Loucy (cell line): Measurements from ENCODE around the gene CENPO.

Experiments
- H2AFZ ChIP-seq: fragments of 200-600 bp; sonication (generic); 2 replicates; pipeline ENCODE4 v1.6.0; 2016; ENCODE audit warnings: antibody characterized with exemption, mild to moderate bottlenecking, low read length, moderate library complexity
- H3F3A ChIP-seq: fragments of 200-600 bp; 2 replicates; pipeline ENCODE4 v1.6.0; 2016; ENCODE audit warnings: antibody characterized with exemption, low read depth, mild to moderate bottlenecking
- H3K27me3 ChIP-seq: fragments of 200-600 bp; sonication (generic); 2 replicates; pipeline ENCODE4 v1.6.1; 2014; ENCODE audit warnings: low read length, mild to moderate bottlenecking; ENCODE audit not compliant: insufficient read depth, poor library complexity, severe bottlenecking
- H3K36me3 ChIP-seq: fragments of 200-600 bp; sonication (generic); 2 replicates; pipeline ENCODE4 v1.6.1; 2016; ENCODE audit warnings: low read length; ENCODE audit not compliant: insufficient read depth
- H3K4me1 ChIP-seq: fragments of 200-600 bp; sonication (generic); 2 replicates; pipeline ENCODE4 v1.5.1; 2014; ENCODE audit warnings: low read length, mild to moderate bottlenecking; ENCODE audit not compliant: insufficient read depth, poor library complexity, severe bottlenecking
- H3K4me2 ChIP-seq: fragments of 200-600 bp; sonication (generic); 2 replicates; pipeline ENCODE4 v1.6.0; 2014; ENCODE audit warnings: antibody characterized with exemption, low read length, low read depth, mild to moderate bottlenecking; ENCODE audit not compliant: poor library complexity, severe bottlenecking
- H3K4me3 ChIP-seq: fragments of 200-600 bp; sonication (generic); 2 replicates; pipeline ENCODE4 v1.5.1; 2014; ENCODE audit warnings: low read length, mild to moderate bottlenecking, mixed read lengths; ENCODE audit not compliant: poor library complexity, severe bottlenecking
- H3K79me2 ChIP-seq: fragments of 200-600 bp; sonication (generic); 2 replicates; pipeline ENCODE4 v1.6.1; 2014; ENCODE audit warnings: low read length; ENCODE audit not compliant: insufficient read depth
- H3K9ac ChIP-seq: fragments of 200-600 bp; sonication (generic); 2 replicates; pipeline ENCODE4 v1.6.0; 2014; ENCODE audit warnings: mild to moderate bottlenecking, low read depth, low read length, moderate library complexity; ENCODE audit not compliant: poor library complexity, severe bottlenecking
- H3K9me2 ChIP-seq: fragments of 200-600 bp; sonication (generic); replicated peaks from 2 replicates; pipeline ENCODE4 v1.6.1; 2016; ENCODE audit warnings: low read depth, low read length, mixed read lengths
- H3K9me3 ChIP-seq: fragments of 200-600 bp; sonication (generic); 2 replicates; pipeline ENCODE4 v1.6.1; 2014; ENCODE audit warnings: mild to moderate bottlenecking, antibody characterized with exemption, low read length, low read depth; ENCODE audit not compliant: insufficient read depth
- H4K20me1 ChIP-seq: fragments of 200-600 bp; sonication (generic); 2 replicates; pipeline ENCODE4 v1.6.0; 2014; ENCODE audit warnings: antibody characterized with exemption, low read length, mild to moderate bottlenecking; ENCODE audit not compliant: insufficient read depth, poor library complexity, severe bottlenecking
- EZH2phosphoT487 ChIP-seq: fragments of 200-600 bp; IDR thresholded peaks from 2 replicates; pipeline ENCODE4 v1.6.1; 2018; ENCODE audit warnings: antibody characterized with exemption, mild to moderate bottlenecking, moderate library complexity, borderline replicate concordance
- TF ChIP-seq, protein P1 (sequence below): fragments of 200-600 bp; sonication (generic); conservative IDR thresholded peaks from 2 replicates; pipeline ENCODE4 v1.5.1; 2014; ENCODE audit warnings: mild to moderate bottlenecking, antibody characterized with exemption, low read length

CENPO gene

DNA sequence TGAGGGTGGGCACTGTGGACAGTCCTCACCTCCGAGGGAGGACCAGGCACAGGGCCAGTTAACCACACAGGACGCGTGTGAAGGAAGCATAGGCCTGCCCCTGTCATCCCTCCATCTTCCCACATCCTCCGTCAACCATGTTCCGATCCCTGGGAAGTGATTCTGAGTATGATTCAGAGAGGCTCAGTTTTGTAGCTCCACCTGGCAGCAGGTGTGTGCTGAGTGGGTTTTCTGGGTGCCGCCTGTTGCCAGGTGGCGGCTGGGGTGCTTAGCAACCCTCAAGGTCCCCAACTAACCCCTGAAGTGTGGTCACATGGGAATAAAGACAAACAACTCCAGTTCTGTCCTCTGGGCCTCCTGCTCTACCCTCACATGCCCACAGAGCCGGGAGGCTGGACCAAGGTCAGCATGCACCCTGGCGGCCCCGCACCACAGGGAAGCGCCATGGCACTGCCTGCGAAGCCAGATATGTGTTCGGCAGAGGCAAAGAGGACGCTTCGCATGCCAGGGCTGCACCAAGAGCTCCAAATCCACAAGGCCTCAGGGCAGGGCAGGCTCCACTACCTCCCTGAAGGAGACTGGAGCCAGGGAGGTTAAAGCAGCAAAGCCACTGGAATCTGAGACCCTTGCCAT, 66.9 kb downstream of the CENPO start:
- Histone ChIP-seq H2AFZ (no peak overlapping the region), H3K9me3 (no peaks in the 10 kb centered on the region), H4K20me1 (no peaks in the 10 kb centered on the region), H3K79me2 (peaks cover 6% of the 10 kb centered on the region), H3K4me1 (no peaks in the 10 kb centered on the region), H3K9ac (no peak overlapping the region), H3K4me2 (no peak overlapping the region), H3K36me3 (peaks cover 25% of the 10 kb centered on the region; the same call in 1 of the 2 replicates), H3K4me3 (no peak overlapping the region), H3K9me2 (no peaks in the 10 kb centered on the region), H3K27me3 (no peaks in the 10 kb centered on the region), H3F3A (no peaks in the 10 kb centered on the region)
- no peak for TF ChIP-seq EZH2phosphoT487
- TF ChIP-seq, protein P1, sequence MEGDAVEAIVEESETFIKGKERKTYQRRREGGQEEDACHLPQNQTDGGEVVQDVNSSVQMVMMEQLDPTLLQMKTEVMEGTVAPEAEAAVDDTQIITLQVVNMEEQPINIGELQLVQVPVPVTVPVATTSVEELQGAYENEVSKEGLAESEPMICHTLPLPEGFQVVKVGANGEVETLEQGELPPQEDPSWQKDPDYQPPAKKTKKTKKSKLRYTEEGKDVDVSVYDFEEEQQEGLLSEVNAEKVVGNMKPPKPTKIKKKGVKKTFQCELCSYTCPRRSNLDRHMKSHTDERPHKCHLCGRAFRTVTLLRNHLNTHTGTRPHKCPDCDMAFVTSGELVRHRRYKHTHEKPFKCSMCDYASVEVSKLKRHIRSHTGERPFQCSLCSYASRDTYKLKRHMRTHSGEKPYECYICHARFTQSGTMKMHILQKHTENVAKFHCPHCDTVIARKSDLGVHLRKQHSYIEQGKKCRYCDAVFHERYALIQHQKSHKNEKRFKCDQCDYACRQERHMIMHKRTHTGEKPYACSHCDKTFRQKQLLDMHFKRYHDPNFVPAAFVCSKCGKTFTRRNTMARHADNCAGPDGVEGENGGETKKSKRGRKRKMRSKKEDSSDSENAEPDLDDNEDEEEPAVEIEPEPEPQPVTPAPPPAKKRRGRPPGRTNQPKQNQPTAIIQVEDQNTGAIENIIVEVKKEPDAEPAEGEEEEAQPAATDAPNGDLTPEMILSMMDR: no peak

- no peak overlapping the region for H3K4me3 ChIP-seq
- H2AFZ ChIP-seq: no peak overlapping the region
- no peaks in the 10 kb centered on the region for H4K20me1 ChIP-seq
- no peaks in the 10 kb centered on the region for H3K27me3 ChIP-seq
- H3K9me3 ChIP-seq: no peaks in the 10 kb centered on the region
- no peaks in the 10 kb centered on the region for H3K4me1 ChIP-seq
- TF ChIP-seq EZH2phosphoT487: no peak
- TF ChIP-seq, protein P1: no peak
- no peaks in the 10 kb centered on the region for H3F3A ChIP-seq
- H3K4me2 ChIP-seq: no peak overlapping the region
- H3K79me2 ChIP-seq: peaks cover 6% of the 10 kb centered on the region
- no peaks in the 10 kb centered on the region for H3K9me2 ChIP-seq
- peaks cover 25% of the 10 kb centered on the region; the same call in 1 of the 2 replicates for H3K36me3 ChIP-seq
- no peak overlapping the region for H3K9ac ChIP-seq
Observed at GRCh38 chr2:24860631-24861030, 67.4 kb downstream of the CENPO start.

DNA sequence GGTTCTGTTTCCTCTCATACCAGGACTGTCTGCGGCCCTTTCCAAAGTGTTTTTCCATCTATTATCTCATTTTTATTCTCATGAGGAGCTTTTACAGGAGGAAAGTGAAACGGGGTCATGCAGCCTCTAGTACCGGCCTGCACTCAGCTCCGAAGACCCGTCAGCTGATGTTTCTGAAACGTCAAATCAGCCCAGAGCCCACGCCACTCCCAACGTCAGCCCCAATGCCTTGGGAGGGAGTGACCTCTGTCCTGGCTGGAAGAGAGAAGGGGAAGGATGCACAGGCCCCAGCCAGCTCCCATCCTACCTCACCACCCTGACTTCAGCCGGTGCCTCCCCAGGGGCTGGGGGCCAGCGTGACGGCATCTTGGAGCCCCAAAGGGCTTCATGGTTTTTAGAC, 68.3 kb downstream of the CENPO start:
- Histone ChIP-seq H3K4me3 (no peak overlapping the region), H3K9me3 (no peaks in the 10 kb centered on the region), H3K4me1 (no peaks in the 10 kb centered on the region), H3K79me2 (peaks cover 6% of the 10 kb centered on the region), H3K36me3 (peaks cover 18% of the 10 kb centered on the region; the same call in 1 of the 2 replicates), H4K20me1 (no peaks in the 10 kb centered on the region), H3K4me2 (no peak overlapping the region), H3K9ac (no peak overlapping the region), H3K27me3 (no peaks in the 10 kb centered on the region), H3F3A (no peaks in the 10 kb centered on the region), H2AFZ (no peak overlapping the region), H3K9me2 (no peaks in the 10 kb centered on the region)
- no peak for TF ChIP-seq EZH2phosphoT487
- TF ChIP-seq, protein P1: no peak
